GM19240 (cell line): ENCODE measurements around the gene MGA.

Source experiments
- DNase-seq: peaks from one replicate; pipeline ENCODE4 v3.0.0; 2011; ENCODE audit warnings: low spot score; ENCODE audit not compliant: insufficient read length

MGA gene

GRCh38 chr15:41658689-41659088 is 1.5 kb upstream of the MGA start:
- DNase-seq, result no peak

GRCh38 chr15:41659190-41659589 is 1.0 kb upstream of the MGA start:
- no peak for DNase-seq

- no peak for DNase-seq
These were observed 360 bp upstream of the MGA start for GRCh38 chr15:41659855-41660234.

GRCh38 chr15:41661078-41661517 is 893 bp downstream of the MGA start:
- DNase-seq, result no peak

GRCh38 chr15:41661518-41662225 is 1.5 kb downstream of the MGA start:
- no peak for DNase-seq

DNA sequence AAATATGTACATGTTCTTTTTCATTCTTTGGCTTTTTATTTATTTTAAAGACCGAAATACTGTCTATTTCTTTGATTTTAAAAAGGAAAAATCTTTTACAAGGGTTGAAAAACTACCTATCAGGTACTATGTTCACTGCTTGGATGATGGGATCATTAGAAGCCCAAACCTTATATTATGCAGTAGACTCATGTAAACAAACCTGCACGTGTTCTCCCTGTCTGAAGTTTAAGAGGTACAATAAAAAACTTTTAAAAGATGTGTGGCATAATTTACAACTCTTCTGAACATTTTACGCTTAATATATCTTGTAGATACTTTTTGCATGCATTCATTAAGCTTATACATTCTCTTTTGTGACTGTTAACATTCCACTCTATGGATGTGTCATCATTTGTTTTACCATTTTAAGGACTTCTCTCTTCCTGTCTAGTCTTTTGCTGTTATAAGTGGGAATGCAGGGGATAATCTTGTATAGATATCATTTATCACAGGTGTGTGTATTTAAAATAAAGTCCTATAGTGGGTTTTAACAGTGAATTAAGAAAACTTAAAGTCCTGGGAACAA is 6.2 kb downstream of the MGA start:
- DNase-seq, result no peak

- DNase-seq, result no peak
These were observed 9.5 kb downstream of the MGA start for GRCh38 chr15:41669701-41670100.

DNA sequence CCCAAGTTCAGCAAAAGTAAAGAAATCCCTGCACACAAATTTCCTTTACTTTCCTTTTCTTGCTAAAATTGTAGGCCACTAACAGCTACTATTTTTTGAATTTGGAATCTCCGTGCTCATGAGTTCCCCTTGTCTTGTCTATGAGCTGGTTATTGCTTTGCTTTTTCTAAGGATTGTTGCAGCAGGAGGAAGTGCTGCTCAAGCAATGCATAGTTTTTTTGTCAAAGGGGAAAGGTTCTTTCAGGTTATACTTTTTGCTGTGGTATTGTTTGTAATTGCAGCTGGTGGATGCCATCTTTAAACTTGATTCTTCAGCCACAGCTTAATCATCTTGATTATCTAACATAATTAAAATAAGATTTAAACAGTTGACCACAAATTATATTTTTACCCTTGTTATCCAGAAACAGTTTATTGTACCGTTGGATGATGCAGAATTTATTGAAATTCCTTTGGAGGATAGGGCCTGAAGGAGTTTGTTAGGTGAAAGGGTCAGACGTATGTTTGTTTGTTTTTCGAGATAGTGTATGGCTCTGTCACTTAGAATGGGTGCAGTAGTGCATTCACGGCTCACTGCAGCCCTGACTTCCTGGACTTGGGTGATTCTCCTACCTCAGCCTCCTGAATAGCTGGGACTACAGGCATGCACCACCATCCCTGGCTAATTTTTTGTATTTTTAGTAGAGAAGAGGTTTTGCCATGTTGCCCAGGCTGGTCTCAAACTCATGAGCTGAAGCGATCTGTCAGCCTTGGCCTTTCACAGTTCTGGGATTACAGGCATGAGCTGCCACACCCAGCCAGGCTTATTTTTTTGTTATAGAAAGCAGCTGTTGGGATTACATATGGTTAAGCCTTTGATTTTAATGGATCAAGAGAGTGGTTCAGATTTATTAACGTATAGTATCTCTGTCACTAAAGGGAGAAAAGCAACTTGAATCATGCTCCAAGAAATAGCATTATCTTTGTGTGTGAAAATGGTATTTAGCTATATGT is 11.7 kb downstream of the MGA start:
- DNase-seq, result no peak

DNA sequence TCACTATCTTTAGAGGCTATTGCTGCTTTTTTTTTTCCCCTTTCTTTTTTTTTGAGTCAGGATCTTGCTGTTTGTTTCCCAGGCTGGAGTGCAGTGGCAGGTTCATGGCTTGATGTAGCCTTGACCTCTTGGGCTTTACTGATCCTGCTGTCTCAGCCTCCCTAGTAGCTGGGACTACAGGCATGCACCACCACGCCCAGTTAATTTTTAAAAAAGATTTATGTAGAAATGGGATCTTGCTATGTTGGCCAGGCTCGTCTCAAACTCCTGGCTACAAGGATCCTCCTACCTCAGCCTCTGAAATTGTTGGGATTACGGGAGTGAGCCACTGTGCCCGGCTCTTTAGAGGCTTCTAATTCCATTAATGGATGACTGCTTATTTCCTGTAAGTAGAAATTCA is 15.1 kb downstream of the MGA start:
- DNase-seq, result no peak

- no peak for DNase-seq
These were observed 18.5 kb downstream of the MGA start for GRCh38 chr15:41678742-41679141.

- DNase-seq, result no peak
These were observed 23.8 kb downstream of the MGA start for GRCh38 chr15:41683955-41684354.

- no peak for DNase-seq
These were observed 28.5 kb downstream of the MGA start for GRCh38 chr15:41688671-41689070.

- DNase-seq, result no peak
These were observed 28.9 kb downstream of the MGA start for GRCh38 chr15:41689083-41689482.

- DNase-seq, result no peak
These were observed 29.6 kb downstream of the MGA start for GRCh38 chr15:41689834-41690233.

GRCh38 chr15:41690636-41691035 is 30.4 kb downstream of the MGA start:
- DNase-seq, result no peak

DNA sequence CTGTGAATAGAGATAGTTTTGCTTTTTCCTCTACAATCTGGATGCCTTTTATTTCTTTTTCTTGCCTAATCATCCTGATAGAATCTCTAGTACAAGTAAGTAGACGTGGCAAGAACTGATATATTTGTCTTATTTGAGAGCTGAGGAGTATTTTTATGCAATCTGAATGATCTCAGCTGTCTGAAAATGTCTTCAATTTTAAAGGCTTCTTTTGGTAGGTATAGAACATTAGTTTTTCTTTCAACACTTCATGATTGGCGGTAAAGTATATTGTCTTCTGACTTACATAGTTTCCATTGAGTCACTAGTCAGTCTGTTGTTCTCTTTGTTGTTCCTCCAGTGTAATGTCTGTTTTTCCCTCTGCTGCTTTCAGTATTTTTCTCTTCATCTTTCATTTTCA is 31.3 kb downstream of the MGA start:
- DNase-seq, result no peak

DNA sequence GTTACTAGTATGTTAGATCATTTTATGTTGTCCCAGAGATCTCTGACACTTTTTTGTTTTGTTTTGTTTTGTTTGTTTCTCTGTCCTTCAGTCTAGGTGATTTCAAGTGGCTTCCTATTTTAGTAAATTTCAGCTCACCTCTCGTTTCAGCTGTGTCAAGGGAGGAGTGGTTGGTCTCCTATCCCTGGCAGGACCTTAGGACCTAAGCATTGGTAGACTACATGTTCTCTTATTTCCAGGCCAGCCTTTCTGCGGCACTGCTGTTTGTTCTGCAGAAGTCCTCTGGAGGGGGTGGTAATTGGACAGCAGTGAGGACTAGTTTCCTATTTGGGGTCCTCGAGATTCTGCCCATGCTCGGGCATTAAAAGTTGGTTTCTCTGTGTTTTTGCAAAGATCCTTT is 31.8 kb downstream of the MGA start:
- DNase-seq, result no peak

DNA sequence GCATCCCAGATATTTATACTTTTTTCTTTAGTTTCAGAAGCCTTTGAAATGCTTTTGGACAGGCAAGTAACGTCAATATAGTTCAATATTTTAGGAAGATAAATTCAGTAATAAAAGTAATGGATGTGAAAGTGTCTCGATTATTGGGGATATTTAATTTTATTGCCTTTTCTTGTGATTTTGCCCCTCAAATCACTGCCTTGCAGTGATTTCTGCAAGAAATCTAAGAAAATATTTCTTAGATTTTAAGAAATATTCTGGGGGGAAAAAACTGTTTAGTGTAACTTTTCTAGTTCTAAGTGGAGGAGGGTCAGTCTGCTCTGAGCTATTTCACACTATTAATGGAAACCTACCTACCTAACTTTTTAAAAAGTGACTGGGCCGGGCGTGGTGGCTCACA is 33.6 kb downstream of the MGA start:
- no peak for DNase-seq

GRCh38 chr15:41695750-41696436 is 35.7 kb downstream of the MGA start:
- DNase-seq, result peak; percentile 42

DNA sequence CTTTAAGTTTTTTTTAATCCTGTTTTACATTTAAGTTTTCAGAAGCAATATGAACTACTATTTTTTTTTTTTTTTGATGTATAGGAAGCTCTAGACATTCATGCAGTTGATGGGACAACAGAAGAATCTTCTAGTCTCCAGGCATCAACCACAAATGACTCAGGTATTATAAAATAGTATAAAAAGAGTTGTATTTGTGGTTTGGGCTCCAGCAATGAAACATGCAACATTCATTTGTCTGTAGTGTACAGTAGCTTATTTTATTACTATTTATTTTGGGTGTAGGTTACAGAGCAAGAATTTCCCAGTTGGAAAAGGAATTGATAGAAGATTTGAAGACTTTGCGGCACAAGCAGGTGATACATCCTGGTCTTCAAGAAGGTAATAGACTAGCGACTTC is 38.6 kb downstream of the MGA start:
- DNase-seq, result no peak

GRCh38 chr15:41703120-41703519 is 42.9 kb downstream of the MGA start:
- DNase-seq, result no peak

DNA sequence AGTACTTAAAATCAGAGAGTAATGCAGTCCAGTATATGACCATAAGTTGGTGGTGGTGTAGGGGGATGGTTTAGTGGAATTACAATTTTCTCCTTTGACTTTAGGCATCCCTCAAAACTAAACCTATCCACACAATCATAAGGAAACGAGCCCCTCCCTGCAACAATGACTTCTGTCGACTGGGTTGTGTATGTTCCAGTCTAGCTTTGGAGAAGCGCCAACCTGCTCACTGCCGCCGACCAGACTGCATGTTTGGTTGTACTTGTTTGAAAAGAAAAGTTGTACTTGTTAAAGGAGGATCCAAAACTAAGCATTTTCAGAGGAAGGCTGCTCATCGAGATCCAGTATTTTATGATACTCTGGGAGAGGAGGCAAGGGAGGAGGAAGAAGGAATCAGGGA is 52.8 kb downstream of the MGA start:
- DNase-seq, result no peak
